ENCODE results near the gene BACE1.

GRCh38 chr11:117318738-117319137 is 2.7 kb upstream of the BACE1 start:
- no peak for TF ChIP-seq EZH2 (IDR thresholded peaks at IDR 0.05)
- TF ChIP-seq POLR2AphosphoS5 (IDR thresholded peaks at IDR 0.05; ENCODE audit: borderline replicate concordance, low read depth, low read length): no peak
- TF ChIP-seq FOXP2 (optimal IDR thresholded peaks at IDR 0.05; ENCODE audit: control extremely low read depth, extremely low read length, insufficient read depth): no peak
